Left colon (tissue), 2 donors: Measurements from ENCODE around the gene FBXO7. TPM values are rescaled to one million over a fixed set of nuclear protein-coding genes. Genes with fewer than 3 reads are reported as not detected.

Experiments used
- ATAC-seq: fragments of 200-7000 bp; cut with Tn5 transposase; one replicate; pipeline ENCODE4 v1.9.1; 2020; ENCODE audit warnings: mild to moderate bottlenecking, moderate library complexity
- DNase-seq, 2 donors: peaks; one replicate each; pipeline ENCODE4 v3.0.0-alpha.2; 2020
- intact Hi-C, 2 donors: fragments of 100-400 bp; cut with DNase I in 1 of 2; cut with micrococcal nuclease in 1 of 2; formaldehyde crosslinking; loops; one replicate each; pipeline versions ENCODE4 v1.11.2 to v1.14.0; 2022; cut with DNase I, micrococcal nuclease
- total RNA-seq, 2 donors: library from RNA; stranded (reverse); fragmentation: NEBNext Ultra II Directional; extraction: Animal tissue kit (Norgen Biotek cat#: 25700); gene quantifications; one replicate each; pipeline ENCODE4 v1.2.1, GENCODE V29; 2021
- donor health status: DM: no; HTN: no; CAD: no.
- donor health status: DM: yes; HTN: yes; CAD: no.

FBXO7 gene
- total RNA-seq, 2 donors from 2014 or later = 66.9 to 84.2 TPM

- no peak for DNase-seq
- intact Hi-C loops = no loop called here
- ATAC-seq = no peak
Observed at GRCh38 chr22:32522237-32522636, 47.6 kb downstream of the FBXO7 start.

GRCh38 chr22:32527756-32528155, 53.1 kb downstream of the FBXO7 start:
- ATAC-seq (no peak), DNase-seq (no peak)
- intact Hi-C loops = loop anchor here in 1 of 2 donors (5.0 kb wide), 3 partner anchors 270 to 475 kb away; no protein-coding TSS in a partner anchor

DNA sequence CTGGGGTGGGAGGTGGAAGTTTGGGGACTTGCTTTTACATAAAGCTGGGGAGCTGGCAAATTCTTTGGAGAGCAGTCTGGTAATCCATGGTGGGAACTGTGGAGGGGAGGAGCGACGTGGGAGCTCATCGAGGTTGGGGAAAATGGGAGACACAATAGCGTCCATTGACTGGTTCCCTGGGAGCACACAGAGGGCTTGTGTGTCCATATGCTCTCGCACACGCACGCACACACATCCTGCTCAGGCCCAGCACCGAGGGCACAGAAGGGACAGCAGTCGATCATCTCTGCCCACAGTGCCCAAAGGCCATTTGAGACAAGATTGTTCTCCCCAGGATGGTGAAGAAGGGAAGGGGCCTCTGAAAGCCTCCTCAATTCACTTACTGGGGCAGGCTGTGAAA, 53.7 kb downstream of the FBXO7 start:
- ATAC-seq (no peak), DNase-seq (no peak)
- intact Hi-C loops = loop anchor here in 1 of 2 donors (5.0 kb wide), 3 partner anchors 269 to 474 kb away; no protein-coding TSS in a partner anchor

GRCh38 chr22:32528984-32529982, 54.7 kb downstream of the FBXO7 start:
- ATAC-seq = peak; percentile 76
- peak; percentile 82 to 88 for DNase-seq
- intact Hi-C loops = loop anchor here in 1 of 2 donors (5.0 kb wide), 3 partner anchors 268 to 473 kb away; no protein-coding TSS in a partner anchor

GRCh38 chr22:32531228-32531627, 56.6 kb downstream of the FBXO7 start:
- DNase-seq (no peak), ATAC-seq (no peak)
- intact Hi-C loops = no loop called here

- ATAC-seq (no peak), DNase-seq (peak in 1 of 2 donors; percentile 60)
- intact Hi-C loops = no loop called here
Observed at GRCh38 chr22:32531931-32532819, 57.6 kb downstream of the FBXO7 start.

DNA sequence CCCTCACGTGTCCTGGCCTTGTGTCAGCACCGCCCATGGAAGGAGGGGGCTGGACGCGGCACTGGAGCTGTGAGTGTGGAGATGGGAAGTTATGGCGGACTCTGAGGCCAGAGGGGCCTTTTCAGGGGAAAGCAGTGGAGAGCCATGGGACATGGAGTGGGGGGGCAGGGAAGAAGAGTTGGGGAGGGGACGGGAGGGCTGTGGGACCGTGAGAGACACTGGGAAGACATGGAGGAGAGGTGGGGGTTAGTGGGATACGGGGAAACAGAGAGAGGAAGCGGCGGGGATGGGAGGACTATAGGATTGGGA, 58.2 kb downstream of the FBXO7 start:
- ATAC-seq (no peak), DNase-seq (peak in 1 of 2 donors; percentile 51)
- intact Hi-C loops = no loop called here

DNA sequence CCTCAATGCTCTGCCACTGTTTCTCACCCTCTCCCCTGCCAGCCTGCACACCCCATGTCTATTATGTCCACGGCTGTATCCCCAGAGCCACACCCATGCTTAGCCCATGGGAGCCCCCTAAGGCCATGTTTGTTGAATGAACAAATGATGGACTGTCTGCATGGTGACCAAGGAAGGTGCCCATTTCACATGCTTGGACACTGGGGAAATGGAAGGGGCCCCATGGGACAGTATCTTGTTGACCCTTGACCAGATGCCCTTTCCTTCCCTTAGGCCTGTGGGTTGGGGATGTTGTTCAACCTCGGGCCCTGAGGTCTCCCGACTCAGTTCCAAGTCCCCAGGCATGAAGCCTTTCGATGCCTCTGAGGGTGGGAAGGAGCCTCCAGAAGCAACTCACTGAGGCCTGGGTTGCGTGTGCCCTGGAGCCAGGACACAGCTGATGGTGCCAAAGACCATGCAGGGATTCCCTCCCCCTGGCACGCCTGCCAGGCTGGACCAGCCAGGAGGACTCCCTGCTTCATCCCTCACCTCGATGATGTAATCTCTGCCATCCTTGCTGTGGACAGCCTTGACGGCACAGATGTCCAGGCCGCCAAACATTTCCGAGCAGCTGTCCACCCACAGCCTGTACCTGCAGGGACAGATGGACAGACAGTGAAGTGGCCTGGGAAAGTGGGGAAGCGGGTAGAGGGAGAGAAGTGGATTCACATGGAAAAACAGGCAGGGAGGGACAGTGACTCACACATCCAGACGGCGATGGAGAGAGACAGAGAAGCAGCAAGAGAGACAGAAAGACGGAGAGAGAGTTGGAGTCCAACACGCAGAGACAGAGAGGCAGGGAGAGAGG, 58.9 kb downstream of the FBXO7 start:
- no peak for DNase-seq
- intact Hi-C loops = no loop called here
- ATAC-seq = no peak

DNA sequence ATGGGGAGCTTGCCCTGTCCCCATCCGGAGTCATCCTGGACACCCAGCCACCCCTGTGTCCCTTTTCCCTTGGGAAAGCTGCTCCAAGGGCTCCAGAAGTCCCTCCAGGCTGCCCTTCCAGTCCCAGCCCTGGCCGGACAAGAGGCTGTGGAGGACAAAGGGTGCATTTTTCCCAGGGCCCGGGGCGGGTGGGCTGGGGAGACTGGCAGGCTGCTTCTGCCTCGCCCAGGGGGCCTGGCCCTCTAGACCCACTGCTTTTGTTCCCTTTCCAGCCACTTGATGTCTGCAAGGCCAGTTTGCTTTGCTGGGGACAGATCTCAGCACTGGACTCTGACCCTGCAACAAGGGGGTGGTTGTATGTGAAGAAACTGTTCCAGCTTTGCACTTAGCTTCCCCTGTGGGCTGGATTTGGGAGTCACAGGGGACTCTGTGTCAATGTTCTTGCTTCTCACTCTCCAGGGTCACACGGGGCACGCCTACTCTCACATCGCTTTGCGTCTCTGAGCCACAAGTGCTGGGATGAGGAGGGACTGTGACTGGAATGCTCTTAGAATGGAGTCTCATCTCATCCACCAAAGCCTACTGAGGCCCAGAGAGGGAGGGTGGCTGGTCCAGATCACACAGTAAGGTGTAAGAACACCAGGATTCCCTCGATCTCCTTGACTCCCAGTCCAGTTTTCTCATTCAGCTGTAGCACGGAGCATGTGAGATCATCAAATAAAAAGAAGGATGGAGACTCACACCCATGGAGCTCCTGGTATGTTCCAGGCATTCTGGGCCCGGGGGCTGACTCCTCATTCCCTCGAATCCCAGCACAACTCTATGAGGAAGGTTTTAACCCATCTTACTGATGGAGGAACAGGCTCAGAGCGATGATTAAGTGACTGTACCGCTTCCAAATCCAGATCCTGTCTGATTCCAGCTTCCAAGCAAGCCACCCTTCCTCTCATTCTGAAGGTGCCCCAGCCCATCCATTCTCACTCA, 59.9 kb downstream of the FBXO7 start:
- ATAC-seq (peak; percentile 26), DNase-seq (no peak)
- intact Hi-C loops = no loop called here

DNA sequence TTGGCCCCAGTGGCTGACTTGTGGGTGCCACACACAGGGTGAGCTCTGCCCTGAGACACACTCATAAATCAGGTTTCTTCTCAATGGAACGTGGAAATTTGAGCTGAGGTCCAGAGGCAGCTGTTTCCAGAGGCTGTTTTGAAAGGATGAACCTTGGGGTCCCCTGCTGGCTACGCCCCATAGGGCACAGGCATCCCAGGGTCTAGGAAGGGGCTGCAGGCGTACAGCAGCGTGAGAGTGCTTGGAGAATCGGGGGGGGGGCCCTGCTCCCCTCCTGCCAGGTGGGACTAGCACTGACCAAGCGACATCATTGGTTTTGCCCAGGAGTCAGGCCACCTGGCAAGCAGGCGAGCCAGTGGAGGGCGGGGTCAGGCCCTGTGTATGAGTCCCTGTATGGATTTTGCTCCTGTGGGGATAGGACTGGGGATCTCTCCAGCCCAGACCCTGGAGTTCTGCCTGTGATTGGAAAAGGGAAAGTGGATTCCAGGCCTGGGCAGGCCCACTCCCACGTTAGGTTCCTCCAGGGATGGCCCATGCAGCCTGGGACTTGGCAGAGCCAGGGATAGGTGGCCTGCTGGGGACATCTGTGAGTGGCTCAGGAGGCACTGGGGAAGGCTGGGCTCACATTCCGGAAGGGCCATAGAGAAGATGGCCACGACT, 61.0 kb downstream of the FBXO7 start:
- intact Hi-C loops = no loop called here

DNA sequence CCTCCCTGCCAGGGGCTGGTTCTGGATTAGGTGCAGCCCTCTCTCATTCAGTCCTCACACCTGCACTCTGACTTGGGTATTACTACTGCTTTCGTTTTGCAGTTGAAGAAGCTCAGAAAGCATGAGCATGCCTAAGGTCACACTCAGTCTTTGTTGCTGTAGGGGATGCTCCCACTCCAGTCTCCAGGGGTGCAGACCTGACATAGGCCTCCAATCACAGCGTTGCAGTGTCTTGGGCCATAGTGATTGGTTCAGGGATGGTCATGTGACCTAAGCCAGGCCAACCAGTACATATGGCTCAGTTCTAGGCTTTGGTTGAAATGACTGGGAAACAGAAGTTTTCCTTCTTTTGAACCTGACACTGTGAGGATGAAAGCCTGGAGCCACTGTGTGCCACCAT, 61.7 kb downstream of the FBXO7 start:
- DNase-seq = no peak
- intact Hi-C loops = no loop called here
- no peak for ATAC-seq

More for the DNA sequence above, 61.0 kb downstream of the FBXO7 start:
- DNase-seq (no peak), ATAC-seq (no peak)

GRCh38 chr22:32538521-32538920, 63.9 kb downstream of the FBXO7 start:
- ATAC-seq = no peak
- no peak for DNase-seq
- intact Hi-C loops = no loop called here

GRCh38 chr22:32539631-32540421, 65.2 kb downstream of the FBXO7 start:
- peak; percentile 83 for ATAC-seq
- intact Hi-C loops = no loop called here
- no peak for DNase-seq

GRCh38 chr22:32541481-32541880, 66.9 kb downstream of the FBXO7 start:
- no peak for DNase-seq
- intact Hi-C loops = no loop called here
- no peak for ATAC-seq

DNA sequence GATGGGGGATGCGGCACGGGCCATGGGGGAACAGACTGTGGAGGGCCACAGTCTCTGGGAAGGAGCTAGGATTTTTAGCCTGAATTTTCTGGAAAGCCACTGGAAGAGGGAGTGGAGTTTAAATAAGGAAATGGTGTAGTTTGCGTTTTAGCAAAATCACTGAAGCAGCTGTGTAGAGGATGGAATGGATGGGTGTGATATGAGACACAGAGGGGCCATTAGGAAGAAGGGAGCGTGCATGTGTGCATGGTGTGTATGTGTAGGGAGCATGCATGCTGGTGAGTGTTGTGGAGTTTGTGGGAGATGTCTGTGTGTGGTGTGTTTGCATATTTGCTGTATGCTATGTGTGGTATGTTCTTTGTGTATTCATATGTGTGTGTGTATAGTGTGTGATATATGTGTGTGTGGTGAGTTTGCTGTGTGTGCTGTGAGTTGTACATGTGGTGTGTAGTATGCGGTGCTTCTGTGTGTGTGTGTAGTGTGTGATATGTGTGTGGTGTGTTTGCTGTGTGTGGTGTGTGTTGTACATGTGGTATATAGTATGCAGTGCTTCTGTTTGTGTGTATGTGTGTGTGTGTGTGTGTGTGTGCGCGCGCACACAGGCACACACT, 67.6 kb downstream of the FBXO7 start:
- DNase-seq = no peak
- intact Hi-C loops = no loop called here
- ATAC-seq = no peak
